ENCODE measurements around the gene KCTD16.

The KCTD16 gene

GRCh38 chr5:144189800-144190429 lies 19.2 kb downstream of the KCTD16 start:
- DNase-seq (ENCODE audit: low spot score) (peak; percentile 69), ATAC-seq (ENCODE audit: low read depth) (peak; percentile 81)
- Histone ChIP-seq H3K27me3 (ENCODE audit: insufficient read depth, poor library complexity, severe bottlenecking) (no peaks in the 10 kb centered on the region), H3K4me3 (ENCODE audit: severe bottlenecking) (no peak overlapping the region), H3K9me3 (ENCODE audit: severe bottlenecking) (no peaks in the 10 kb centered on the region), H3K36me3 (ENCODE audit: low read depth) (no peaks in the 10 kb centered on the region), H3K27ac (ENCODE audit: poor library complexity, severe bottlenecking) (peak overlapping the region; percentile 81), H3K4me1 (ENCODE audit: insufficient read depth, poor library complexity, severe bottlenecking) (peaks cover 23% of the 10 kb centered on the region)
- TF ChIP-seq CTCF (IDR thresholded peaks at IDR 0.05; ENCODE audit: poor library complexity, severe bottlenecking) = no peak

GRCh38 chr5:144191531-144191930 lies 20.9 kb downstream of the KCTD16 start:
- no peak overlapping the region for H3K4me3 ChIP-seq (ENCODE audit: severe bottlenecking)
- no peaks in the 10 kb centered on the region for H3K27me3 ChIP-seq (ENCODE audit: insufficient read depth, poor library complexity, severe bottlenecking)
- DNase-seq (ENCODE audit: low spot score) = no peak
- no peak for ATAC-seq (ENCODE audit: low read depth)
- no peaks in the 10 kb centered on the region for H3K36me3 ChIP-seq (ENCODE audit: low read depth)
- H3K27ac ChIP-seq (ENCODE audit: poor library complexity, severe bottlenecking) = no peak overlapping the region
- no peak for TF ChIP-seq CTCF (IDR thresholded peaks at IDR 0.05; ENCODE audit: poor library complexity, severe bottlenecking)
- no peaks in the 10 kb centered on the region for H3K9me3 ChIP-seq (ENCODE audit: severe bottlenecking)
- peaks cover 23% of the 10 kb centered on the region for H3K4me1 ChIP-seq (ENCODE audit: insufficient read depth, poor library complexity, severe bottlenecking)

- ATAC-seq (ENCODE audit: low read depth) = peak; percentile 26; the same call in 1 of the 3 replicates
- no peak for DNase-seq (ENCODE audit: low spot score)
- Histone ChIP-seq H3K4me3 (ENCODE audit: severe bottlenecking) (no peak overlapping the region), H3K9me3 (ENCODE audit: severe bottlenecking) (no peaks in the 10 kb centered on the region), H3K27me3 (ENCODE audit: insufficient read depth, poor library complexity, severe bottlenecking) (no peaks in the 10 kb centered on the region), H3K27ac (ENCODE audit: poor library complexity, severe bottlenecking) (no peak overlapping the region), H3K36me3 (ENCODE audit: low read depth) (no peaks in the 10 kb centered on the region), H3K4me1 (ENCODE audit: insufficient read depth, poor library complexity, severe bottlenecking) (peaks cover 23% of the 10 kb centered on the region)
- TF ChIP-seq CTCF (IDR thresholded peaks at IDR 0.05; ENCODE audit: poor library complexity, severe bottlenecking) = peak; percentile 68
These were observed 21.3 kb downstream of the KCTD16 start for GRCh38 chr5:144191998-144192397.

GRCh38 chr5:144192661-144193060 lies 22.0 kb downstream of the KCTD16 start:
- Histone ChIP-seq H3K36me3 (ENCODE audit: low read depth) (no peaks in the 10 kb centered on the region), H3K4me1 (ENCODE audit: insufficient read depth, poor library complexity, severe bottlenecking) (peaks cover 18% of the 10 kb centered on the region), H3K27ac (ENCODE audit: poor library complexity, severe bottlenecking) (no peak overlapping the region), H3K9me3 (ENCODE audit: severe bottlenecking) (no peaks in the 10 kb centered on the region), H3K4me3 (ENCODE audit: severe bottlenecking) (no peak overlapping the region), H3K27me3 (ENCODE audit: insufficient read depth, poor library complexity, severe bottlenecking) (no peaks in the 10 kb centered on the region)
- DNase-seq (ENCODE audit: low spot score) = no peak
- no peak for TF ChIP-seq CTCF (IDR thresholded peaks at IDR 0.05; ENCODE audit: poor library complexity, severe bottlenecking)
- ATAC-seq (ENCODE audit: low read depth) = no peak

GRCh38 chr5:144194144-144194543 lies 23.5 kb downstream of the KCTD16 start:
- Histone ChIP-seq H3K4me1 (ENCODE audit: insufficient read depth, poor library complexity, severe bottlenecking) (peaks cover 13% of the 10 kb centered on the region), H3K4me3 (ENCODE audit: severe bottlenecking) (no peak overlapping the region), H3K9me3 (ENCODE audit: severe bottlenecking) (no peaks in the 10 kb centered on the region), H3K36me3 (ENCODE audit: low read depth) (no peaks in the 10 kb centered on the region), H3K27ac (ENCODE audit: poor library complexity, severe bottlenecking) (no peak overlapping the region), H3K27me3 (ENCODE audit: insufficient read depth, poor library complexity, severe bottlenecking) (no peaks in the 10 kb centered on the region)
- DNase-seq (ENCODE audit: low spot score) (no peak), ATAC-seq (ENCODE audit: low read depth) (no peak)
- no peak for TF ChIP-seq CTCF (IDR thresholded peaks at IDR 0.05; ENCODE audit: poor library complexity, severe bottlenecking)

All from RWPE2 (cell line).